Esophagus squamous epithelium (tissue), 4 donors: ENCODE results near the gene APLF.

Experiments used
- POLR2A ChIP-seq, 4 donors: fragments of 450-650 bp; IDR thresholded peaks; one replicate each; pipeline ENCODE4 v1.6.1; 2017; ENCODE audit warnings: antibody characterized with exemption in 4 of 4, mild to moderate bottlenecking in 4 of 4, moderate library complexity in 3 of 4
- TF ChIP-seq, protein P1 (sequence below), 6 experiments: fragments of 450-650 bp in 4 of 6; fragments of 200-600 bp in 2 of 6; sonication (generic) in 2 of 6; IDR thresholded peaks; one replicate each; pipeline ENCODE4 v1.5.1; 2016 to 2019; ENCODE audit warnings: antibody characterized with exemption in 6 of 6, mild to moderate bottlenecking in 4 of 6, moderate library complexity in 4 of 6

- TF ChIP-seq, protein P1, sequence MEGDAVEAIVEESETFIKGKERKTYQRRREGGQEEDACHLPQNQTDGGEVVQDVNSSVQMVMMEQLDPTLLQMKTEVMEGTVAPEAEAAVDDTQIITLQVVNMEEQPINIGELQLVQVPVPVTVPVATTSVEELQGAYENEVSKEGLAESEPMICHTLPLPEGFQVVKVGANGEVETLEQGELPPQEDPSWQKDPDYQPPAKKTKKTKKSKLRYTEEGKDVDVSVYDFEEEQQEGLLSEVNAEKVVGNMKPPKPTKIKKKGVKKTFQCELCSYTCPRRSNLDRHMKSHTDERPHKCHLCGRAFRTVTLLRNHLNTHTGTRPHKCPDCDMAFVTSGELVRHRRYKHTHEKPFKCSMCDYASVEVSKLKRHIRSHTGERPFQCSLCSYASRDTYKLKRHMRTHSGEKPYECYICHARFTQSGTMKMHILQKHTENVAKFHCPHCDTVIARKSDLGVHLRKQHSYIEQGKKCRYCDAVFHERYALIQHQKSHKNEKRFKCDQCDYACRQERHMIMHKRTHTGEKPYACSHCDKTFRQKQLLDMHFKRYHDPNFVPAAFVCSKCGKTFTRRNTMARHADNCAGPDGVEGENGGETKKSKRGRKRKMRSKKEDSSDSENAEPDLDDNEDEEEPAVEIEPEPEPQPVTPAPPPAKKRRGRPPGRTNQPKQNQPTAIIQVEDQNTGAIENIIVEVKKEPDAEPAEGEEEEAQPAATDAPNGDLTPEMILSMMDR (IDR thresholded peaks at IDR 0.05) = no peak
- TF ChIP-seq POLR2A (IDR thresholded peaks at IDR 0.05) = no peak
Measured at GRCh38 chr2:68521037-68521436, 53.7 kb downstream of the APLF start.
